ENCODE results near the gene MIAT. TPM values are rescaled to one million over a fixed set of nuclear protein-coding genes. Genes with fewer than 3 reads are reported as not detected.
A peak's percentile ranks its signal among the peaks of the same experiment; 100 is the strongest.
"Not testable (repeated sequence)": the region's sequence is repeated elsewhere in the genome, so short reads cannot be mapped to it uniquely, and the experiment has no call there.

Gene MIAT
- total and polyA plus RNA-seq, 2 donors (not counting 1 experiment from before 2014, with no cell fraction given): 1.9 to 10.2 TPM

- Histone ChIP-seq H3K4me3 (replicated peaks in 1 of 4; ENCODE audit: control extremely low read depth in 1 of 4, insufficient read depth in 1 of 4, low read depth in 3 of 4, low read length in 4 of 4) (no peak overlapping the region), H4K20me1 (ENCODE audit: control insufficient read depth, extremely low read depth, insufficient read depth, low read length) (no peaks in the 10 kb centered on the region), H3K9me3 (ENCODE audit: control insufficient read depth, insufficient read depth, low read depth, low read length) (no peaks in the 10 kb centered on the region), H3K9ac (ENCODE audit: insufficient read depth, low read length) (no peak overlapping the region), H3K27me3 (ENCODE audit: control insufficient read depth, insufficient read depth, low read length) (no peaks in the 10 kb centered on the region), H3K27ac (ENCODE audit: insufficient read depth, low read length) (peak overlapping the region; percentile 60), H3K79me2 (ENCODE audit: control insufficient read depth, insufficient read depth, low read length) (no peaks in the 10 kb centered on the region), H3K36me3 (ENCODE audit: control insufficient read depth, insufficient read depth, low read length) (no peaks in the 10 kb centered on the region), H2AFZ (ENCODE audit: low read length) (no peak overlapping the region), H3K4me2 (ENCODE audit: extremely low read depth, insufficient read depth, low read length) (peak overlapping the region; percentile 51), H3K4me1 (ENCODE audit: control insufficient read depth, extremely low read depth, insufficient read depth, low read length) (peaks cover 10% of the 10 kb centered on the region)
- DNase-seq (ENCODE audit: low read depth in 2 of 2): peak; percentile 88 to 97
- TF ChIP-seq CTCF (conservative IDR thresholded peaks at IDR 0.05 in 1 of 2, IDR thresholded peaks at IDR 0.05 in 1 of 2; ENCODE audit: low read depth in 1 of 2, low read length in 2 of 2) (no peak), EZH2 (IDR thresholded peaks at IDR 0.05; ENCODE audit: low read length, missing control alignments) (no peak)
Observed at GRCh38 chr22:26610072-26610958, 47.1 kb upstream of the MIAT start.

GRCh38 chr22:26610996-26611395 lies 46.4 kb upstream of the MIAT start:
- peak in 1 of 2 donors; percentile 60 for DNase-seq (ENCODE audit: low read depth in 2 of 2)
- H3K4me2 ChIP-seq (ENCODE audit: extremely low read depth, insufficient read depth, low read length): no peak overlapping the region
- no peak overlapping the region for H3K4me3 ChIP-seq (replicated peaks in 1 of 4; ENCODE audit: control extremely low read depth in 1 of 4, insufficient read depth in 1 of 4, low read depth in 3 of 4, low read length in 4 of 4)
- no peaks in the 10 kb centered on the region for H3K27me3 ChIP-seq (ENCODE audit: control insufficient read depth, insufficient read depth, low read length)
- peaks cover 10% of the 10 kb centered on the region for H3K4me1 ChIP-seq (ENCODE audit: control insufficient read depth, extremely low read depth, insufficient read depth, low read length)
- TF ChIP-seq CTCF (conservative IDR thresholded peaks at IDR 0.05 in 1 of 2, IDR thresholded peaks at IDR 0.05 in 1 of 2; ENCODE audit: low read depth in 1 of 2, low read length in 2 of 2) (no peak), EZH2 (IDR thresholded peaks at IDR 0.05; ENCODE audit: low read length, missing control alignments) (no peak)
- no peaks in the 10 kb centered on the region for H3K9me3 ChIP-seq (ENCODE audit: control insufficient read depth, insufficient read depth, low read depth, low read length)
- H3K27ac ChIP-seq (ENCODE audit: insufficient read depth, low read length): peak overlapping the region; percentile 60
- no peak overlapping the region for H3K9ac ChIP-seq (ENCODE audit: insufficient read depth, low read length)
- no peaks in the 10 kb centered on the region for H3K79me2 ChIP-seq (ENCODE audit: control insufficient read depth, insufficient read depth, low read length)
- H3K36me3 ChIP-seq (ENCODE audit: control insufficient read depth, insufficient read depth, low read length): no peaks in the 10 kb centered on the region
- H4K20me1 ChIP-seq (ENCODE audit: control insufficient read depth, extremely low read depth, insufficient read depth, low read length): no peaks in the 10 kb centered on the region
- H2AFZ ChIP-seq (ENCODE audit: low read length): no peak overlapping the region

- Histone ChIP-seq H3K36me3 (ENCODE audit: control insufficient read depth, insufficient read depth, low read length) (no peaks in the 10 kb centered on the region), H2AFZ (ENCODE audit: low read length) (no peak overlapping the region), H3K27ac (ENCODE audit: insufficient read depth, low read length) (no peak overlapping the region), H4K20me1 (ENCODE audit: control insufficient read depth, extremely low read depth, insufficient read depth, low read length) (no peaks in the 10 kb centered on the region), H3K4me2 (ENCODE audit: extremely low read depth, insufficient read depth, low read length) (no peak overlapping the region), H3K4me1 (ENCODE audit: control insufficient read depth, extremely low read depth, insufficient read depth, low read length) (peaks cover 13% of the 10 kb centered on the region), H3K4me3 (replicated peaks in 1 of 4; ENCODE audit: control extremely low read depth in 1 of 4, insufficient read depth in 1 of 4, low read depth in 3 of 4, low read length in 4 of 4) (no peak overlapping the region), H3K79me2 (ENCODE audit: control insufficient read depth, insufficient read depth, low read length) (no peaks in the 10 kb centered on the region), H3K9ac (ENCODE audit: insufficient read depth, low read length) (no peak overlapping the region), H3K27me3 (ENCODE audit: control insufficient read depth, insufficient read depth, low read length) (no peaks in the 10 kb centered on the region), H3K9me3 (ENCODE audit: control insufficient read depth, insufficient read depth, low read depth, low read length) (no peaks in the 10 kb centered on the region)
- DNase-seq (ENCODE audit: low read depth in 2 of 2): no peak
- no peak for TF ChIP-seq CTCF (conservative IDR thresholded peaks at IDR 0.05 in 1 of 2, IDR thresholded peaks at IDR 0.05 in 1 of 2; ENCODE audit: low read depth in 1 of 2, low read length in 2 of 2)
- no peak for TF ChIP-seq EZH2 (IDR thresholded peaks at IDR 0.05; ENCODE audit: low read length, missing control alignments)
Observed at GRCh38 chr22:26612652-26613051, 44.7 kb upstream of the MIAT start.

- peaks cover 15% of the 10 kb centered on the region for H3K4me1 ChIP-seq (ENCODE audit: control insufficient read depth, extremely low read depth, insufficient read depth, low read length)
- H3K4me3 ChIP-seq (replicated peaks in 1 of 4; ENCODE audit: control extremely low read depth in 1 of 4, insufficient read depth in 1 of 4, low read depth in 3 of 4, low read length in 4 of 4); H3K4me2 ChIP-seq (ENCODE audit: extremely low read depth, insufficient read depth, low read length); H3K9me3 ChIP-seq (ENCODE audit: control insufficient read depth, insufficient read depth, low read depth, low read length); H3K27ac ChIP-seq (ENCODE audit: insufficient read depth, low read length); H2AFZ ChIP-seq (ENCODE audit: low read length); DNase-seq (ENCODE audit: low read depth in 2 of 2); H3K36me3 ChIP-seq (ENCODE audit: control insufficient read depth, insufficient read depth, low read length); H4K20me1 ChIP-seq (ENCODE audit: control insufficient read depth, extremely low read depth, insufficient read depth, low read length); H3K79me2 ChIP-seq (ENCODE audit: control insufficient read depth, insufficient read depth, low read length); H3K27me3 ChIP-seq (ENCODE audit: control insufficient read depth, insufficient read depth, low read length); H3K9ac ChIP-seq (ENCODE audit: insufficient read depth, low read length): not testable (repeated sequence)
Observed at GRCh38 chr22:26613753-26614152, 43.6 kb upstream of the MIAT start.
